HepG2 (cell line): ENCODE results near the gene RTCA. TPM values are rescaled to one million over a fixed set of nuclear protein-coding genes. Genes with fewer than 3 reads are reported as not detected.

Experiments used
- CAMTA2 ChIP-seq: sonication (generic); formaldehyde crosslinking; IDR thresholded peaks from 2 replicates; pipeline ENCODE4 v1.4.0; 2020; ENCODE audit warnings: mild to moderate bottlenecking, missing genetic modification reagents, borderline replicate concordance
- CEBPG ChIP-seq: IDR thresholded peaks from 2 replicates; pipeline ENCODE4 v1.6.1; 2016
- CEBPZ ChIP-seq: IDR thresholded peaks from 2 replicates; pipeline ENCODE4 v1.6.1; 2012; ENCODE audit warnings: low read length, improper control_type of control experiment
- CHD2 ChIP-seq: IDR thresholded peaks from 2 replicates; pipeline ENCODE4 v1.6.1; 2011; ENCODE audit warnings: low read depth, low read length, improper control_type of control experiment
- DPF2 ChIP-seq: sonication (generic); formaldehyde crosslinking; IDR thresholded peaks from 2 replicates; pipeline ENCODE4 v1.4.0; 2020; ENCODE audit warnings: mild to moderate bottlenecking, low read depth, missing genetic modification reagents, borderline replicate concordance
- GATAD1 ChIP-seq: IDR thresholded peaks from 2 replicates; pipeline ENCODE4 v1.6.1; 2016; ENCODE audit warnings: missing genetic modification reagents, missing compliant biosample characterization
- HOXD1 ChIP-seq: sonication (generic); formaldehyde crosslinking; IDR thresholded peaks from 2 replicates; pipeline ENCODE4 v1.5.0; 2020; ENCODE audit warnings: missing genetic modification reagents
- NFE2L2 ChIP-seq: fragments of 150-350 bp; IDR thresholded peaks from 2 replicates; pipeline ENCODE4 v1.6.1; 2014; ENCODE audit warnings: low read length
- NFYC ChIP-seq: IDR thresholded peaks from 2 replicates; pipeline ENCODE4 v1.6.1; 2016; ENCODE audit warnings: missing genetic modification reagents, missing compliant biosample characterization
- PRDM10 ChIP-seq: sonication (generic); formaldehyde crosslinking; IDR thresholded peaks from 2 replicates; pipeline ENCODE4 v1.4.0; 2020; ENCODE audit warnings: low read depth, missing genetic modification reagents
- PRPF4 ChIP-seq: fragments of 200-400 bp; formaldehyde crosslinking; IDR thresholded peaks from 2 replicates; pipeline ENCODE4 v1.6.1; 2016; ENCODE audit warnings: low read length, low read depth; ENCODE audit not compliant: poor library complexity, severe bottlenecking
- RBM39 ChIP-seq: fragments of 200-400 bp; formaldehyde crosslinking; IDR thresholded peaks from one replicate; pipeline ENCODE4 v1.6.1; 2018; ENCODE audit warnings: antibody characterized with exemption, mild to moderate bottlenecking, low read depth, low read length; ENCODE audit not compliant: poor library complexity, severe bottlenecking
- RNF219 ChIP-seq: sonication (generic); formaldehyde crosslinking; IDR thresholded peaks from 2 replicates; pipeline ENCODE4 v1.5.0; 2020; ENCODE audit warnings: mild to moderate bottlenecking, missing genetic modification reagents
- TCF12 ChIP-seq, 2 experiments: fragments of 450-650 bp in 1 of 2; sonication (generic) in 1 of 2; formaldehyde crosslinking in 1 of 2; IDR thresholded peaks; 2 replicates each; pipeline versions ENCODE4 v1.6.1 to v1.8.0; 2017 to 2022; ENCODE audit warnings: antibody characterized with exemption in 1 of 2, mild to moderate bottlenecking in 1 of 2, missing genetic modification reagents in 1 of 2, moderate library complexity in 1 of 2
- TRIM24 ChIP-seq: sonication (generic); formaldehyde crosslinking; IDR thresholded peaks from 2 replicates; pipeline ENCODE4 v1.8.0; 2022; ENCODE audit warnings: mild to moderate bottlenecking, missing genetic modification reagents
- ZNF20 ChIP-seq: sonication (generic); formaldehyde crosslinking; IDR thresholded peaks from 2 replicates; pipeline ENCODE4 v1.4.0; 2020; ENCODE audit warnings: mild to moderate bottlenecking, moderate library complexity, missing genetic modification reagents
- ZNF256 ChIP-seq: sonication (generic); formaldehyde crosslinking; conservative IDR thresholded peaks from 2 replicates; pipeline ENCODE4 v1.4.0; 2020; ENCODE audit warnings: missing genetic modification reagents
- ZNF317 ChIP-seq: sonication (generic); formaldehyde crosslinking; IDR thresholded peaks from 2 replicates; pipeline ENCODE4 v1.5.0; 2020; ENCODE audit warnings: mild to moderate bottlenecking, missing genetic modification reagents
- ZNF337 ChIP-seq: sonication (generic); formaldehyde crosslinking; IDR thresholded peaks from 2 replicates; pipeline ENCODE4 v1.5.1; 2020; ENCODE audit warnings: missing genetic modification reagents, low read depth, mild to moderate bottlenecking, borderline replicate concordance
- ZNF766 ChIP-seq: sonication (generic); formaldehyde crosslinking; IDR thresholded peaks from 2 replicates; pipeline ENCODE4 v1.5.0; 2020; ENCODE audit warnings: missing genetic modification reagents, borderline replicate concordance
- ZNF776 ChIP-seq: sonication (generic); formaldehyde crosslinking; IDR thresholded peaks from 2 replicates; pipeline ENCODE4 v1.4.0; 2020; ENCODE audit warnings: mild to moderate bottlenecking, missing genetic modification reagents
- polyA plus RNA-seq, 8 experiments: library from polyadenylated mRNA; depleted of rRNA in 3 of 8; stranded (reverse) in 7 of 8; unstranded in 1 of 8; fragments of >200 nt; fragmentation: Illumina TruSeq in 4 of 8; extraction: Trizol in 4 of 8; gene quantifications; 2 replicates each; pipeline versions ENCODE4 v1.2.1 to v1.2.3, GENCODE V29; 2011 to 2016; ENCODE audit warnings: low read depth in 4 of 8, missing spikeins in 1 of 8, mixed read lengths in 1 of 8; ENCODE audit not compliant: insufficient read depth in 1 of 8
- total RNA-seq, 5 experiments: library from RNA; depleted of rRNA; stranded (reverse); fragments of >200 nt; fragmentation: Illumina TruSeq; extraction: Trizol; gene quantifications; 2 replicates each; pipeline ENCODE4 v1.2.3, GENCODE V29; 2016; ENCODE audit warnings: low read depth in 1 of 5

The RTCA gene
- total and polyA plus RNA-seq, 2 of the 13 experiments (the other 11 are each of a cell fraction or from before 2014, with no cell fraction given): 22.7 to 31.0 TPM

GRCh38 chr1:100249537-100250257, 16.3 kb upstream of the RTCA start, which contains the start of gene DBT (continued):
- TF ChIP-seq CEBPZ: no peak
- TF ChIP-seq CEBPG (CRISPR knock-in tag): 0 out of 2 replicates have a peak, but pooled peaks have one; percentile 14
- TF ChIP-seq NFE2L2: no peak
- no peak for TF ChIP-seq ZNF20 (CRISPR knock-in tag)
- 0 out of 2 replicates have a peak, but pooled peaks have one; percentile 49 for TF ChIP-seq ZNF337 (CRISPR knock-in tag)
- no peak for TF ChIP-seq TCF12 (IDR thresholded peaks at IDR 0.05)
- TF ChIP-seq TCF12 (CRISPR knock-in tag; IDR thresholded peaks at IDR 0.05): no peak
- TF ChIP-seq CHD2: no peak
- TF ChIP-seq ZNF766 (CRISPR knock-in tag): no peak
- peak; percentile 87 for TF ChIP-seq NFYC
- TF ChIP-seq RNF219: no peak; the same call in 1 of the 2 replicates
- TF ChIP-seq TRIM24: no peak
- no peak for TF ChIP-seq RBM39
- no peak for TF ChIP-seq PRPF4
- TF ChIP-seq CAMTA2 (CRISPR knock-in tag): no peak
- TF ChIP-seq ZNF317 (CRISPR knock-in tag): no peak
- peak; percentile 73; the same call in 1 of the 2 replicates for TF ChIP-seq PRDM10
- TF ChIP-seq HOXD1 (CRISPR knock-in tag): no peak
- peak; percentile 92 for TF ChIP-seq GATAD1
- TF ChIP-seq DPF2 (CRISPR knock-in tag): no peak
- TF ChIP-seq ZNF256 (CRISPR knock-in tag): no peak; the same call in 1 of the 2 replicates
- TF ChIP-seq ZNF776: no peak
